Muscle layer of colon (tissue), 2 donors: Measurements from ENCODE around the gene ORC2.
"Not testable (repeated sequence)": the region's sequence is repeated elsewhere in the genome, so short reads cannot be mapped to it uniquely, and the experiment has no call there.

Source experiments
- H3K27ac ChIP-seq: one replicate; pipeline ENCODE4 v1.7.0; 2013; ENCODE audit warnings: low read depth, mild to moderate bottlenecking, low read length, moderate library complexity
- H3K27me3 ChIP-seq, 2 donors: one replicate each; pipeline ENCODE4 v1.7.0; 2013; ENCODE audit warnings: low read length in 2 of 2, mild to moderate bottlenecking in 2 of 2; ENCODE audit not compliant: insufficient read depth in 2 of 2, control insufficient read depth in 1 of 2
- H3K36me3 ChIP-seq: one replicate; pipeline ENCODE4 v1.7.0; 2013; ENCODE audit warnings: mild to moderate bottlenecking, low read length; ENCODE audit not compliant: insufficient read depth
- H3K4me1 ChIP-seq: one replicate; pipeline ENCODE4 v1.7.0; 2013; ENCODE audit warnings: mild to moderate bottlenecking, low read length; ENCODE audit not compliant: insufficient read depth
- H3K4me3 ChIP-seq, 2 donors: one replicate each; pipeline ENCODE4 v1.7.0; 2013; ENCODE audit warnings: low read length in 2 of 2, low read depth in 1 of 2, mild to moderate bottlenecking in 1 of 2, moderate library complexity in 1 of 2
- H3K9ac ChIP-seq: one replicate; pipeline ENCODE4 v1.7.0; 2013; ENCODE audit warnings: low read length
- H3K9me3 ChIP-seq: one replicate; pipeline ENCODE4 v1.7.0; 2013; ENCODE audit warnings: mild to moderate bottlenecking, low read length
- donor health status: abdominal sarcoma.
- donor health status: Adenocarcinoma of cecum.

Gene ORC2

DNA sequence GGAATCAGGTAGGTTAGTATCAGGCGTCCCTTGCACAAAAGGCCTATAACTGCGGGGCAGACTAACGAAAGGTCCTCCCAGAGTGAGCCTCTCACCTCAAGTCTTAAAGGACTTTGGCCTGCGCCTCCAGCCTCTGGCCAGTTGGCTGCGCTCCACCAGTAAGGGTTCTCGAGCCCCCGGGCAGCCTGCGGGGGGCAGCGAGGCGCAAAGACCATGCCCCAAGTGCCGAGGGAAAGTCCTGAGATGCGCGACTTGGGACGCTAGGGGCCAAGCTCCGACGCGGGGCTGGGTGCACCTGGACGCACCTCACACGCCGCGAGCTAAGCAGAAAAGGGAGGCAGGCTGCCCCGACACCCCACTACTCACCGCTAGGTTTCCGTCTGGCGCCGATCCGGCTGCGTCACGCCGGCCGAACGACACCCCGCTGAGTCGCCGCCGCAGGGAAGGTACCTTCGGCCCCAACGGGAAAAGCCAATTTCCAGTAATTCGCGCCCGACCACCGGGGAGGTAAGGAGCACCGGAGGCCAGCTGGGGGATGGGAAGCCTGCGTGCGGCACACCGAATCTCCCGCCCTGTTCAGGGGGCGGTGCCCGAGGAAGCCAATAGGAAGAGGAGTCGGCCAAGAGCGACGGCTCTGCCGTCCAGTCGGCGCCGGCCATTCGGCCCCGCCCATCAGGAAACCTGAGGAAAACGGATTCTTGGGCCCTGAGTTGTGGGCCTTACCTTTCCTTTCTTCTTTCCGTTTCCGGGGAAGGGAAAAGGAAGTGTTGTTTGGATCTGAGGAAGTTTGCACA is at the start of gene ORC2:
TSS of gene ORC2 (minus strand) at position 537 of the 794 bp plus-strand sequence. CDS start 5,537 bp downstream, outside the sequence.
- peaks cover 7% of the 10 kb centered on the region for H3K36me3 ChIP-seq
- H3K4me1 ChIP-seq, result peaks cover 14% of the 10 kb centered on the region

DNA sequence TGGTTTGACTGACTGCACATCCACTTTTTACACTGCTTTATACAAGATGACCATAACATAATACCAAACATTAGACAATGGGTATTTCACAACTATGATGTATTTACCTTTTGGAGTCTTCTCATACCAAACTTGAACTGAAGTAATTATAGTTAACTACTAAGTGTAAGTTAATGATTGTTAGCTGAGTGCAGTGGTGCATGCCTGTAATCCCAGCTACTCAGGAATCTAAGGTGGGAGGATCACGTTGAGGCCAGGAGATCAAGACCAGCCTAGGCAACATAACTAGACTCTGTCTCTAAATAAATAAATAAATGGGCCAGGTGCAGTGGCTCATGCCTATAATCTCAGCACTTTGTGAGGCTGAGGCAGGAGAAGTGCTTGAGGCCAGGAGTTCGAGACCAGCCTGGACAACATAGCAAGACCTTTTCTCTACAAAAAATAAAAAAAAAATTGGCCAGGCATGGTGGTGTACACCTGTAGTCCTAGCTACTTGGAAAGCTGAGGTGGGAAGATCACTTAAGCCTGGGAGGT is 44.9 kb upstream of the ORC2 start:
- no peak overlapping the region for H3K4me3 ChIP-seq
- H3K9ac ChIP-seq, result no peak overlapping the region
- no peaks in the 10 kb centered on the region for H3K9me3 ChIP-seq
- H3K27me3 ChIP-seq, result no peaks in the 10 kb centered on the region
- no peak overlapping the region for H3K27ac ChIP-seq
- no peaks in the 10 kb centered on the region for H3K4me1 ChIP-seq
- H3K36me3 ChIP-seq, result peaks cover 29% of the 10 kb centered on the region

More for the DNA sequence above, at the start of gene ORC2:
- Histone ChIP-seq H3K9me3 (no peaks in the 10 kb centered on the region), H3K4me3 (peak within 1 kb of the TSS; percentile 88 to 95), H3K9ac (peak within 1 kb of the TSS; percentile 83), H3K27ac (peak within 1 kb of the TSS; percentile 79), H3K27me3 (no peaks in the 10 kb centered on the region)

DNA sequence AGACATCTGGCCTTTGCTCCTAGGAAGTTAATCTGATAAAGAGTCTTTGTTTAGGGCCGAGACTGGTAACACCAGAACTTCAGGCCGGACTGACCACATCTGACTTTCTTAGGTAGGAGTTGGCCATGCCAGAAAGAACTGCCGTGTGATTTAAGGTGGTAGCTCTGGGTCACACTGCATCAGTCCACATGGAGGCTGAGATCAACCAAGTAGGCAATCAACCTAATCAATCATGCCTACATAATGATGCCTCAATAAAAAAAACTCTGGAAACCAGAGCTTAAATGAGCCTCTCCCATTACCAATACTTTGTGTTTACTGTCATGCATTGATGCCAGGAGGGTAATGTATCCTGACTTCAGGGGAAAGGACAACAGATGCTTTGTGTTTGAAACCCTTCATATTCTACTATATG is 44.1 kb upstream of the ORC2 start:
- Histone ChIP-seq H3K9ac (no peak overlapping the region), H3K4me3 (no peak overlapping the region), H3K9me3 (no peaks in the 10 kb centered on the region), H3K4me1 (no peaks in the 10 kb centered on the region), H3K36me3 (peaks cover 29% of the 10 kb centered on the region), H3K27me3 (no peaks in the 10 kb centered on the region), H3K27ac (no peak overlapping the region)

DNA sequence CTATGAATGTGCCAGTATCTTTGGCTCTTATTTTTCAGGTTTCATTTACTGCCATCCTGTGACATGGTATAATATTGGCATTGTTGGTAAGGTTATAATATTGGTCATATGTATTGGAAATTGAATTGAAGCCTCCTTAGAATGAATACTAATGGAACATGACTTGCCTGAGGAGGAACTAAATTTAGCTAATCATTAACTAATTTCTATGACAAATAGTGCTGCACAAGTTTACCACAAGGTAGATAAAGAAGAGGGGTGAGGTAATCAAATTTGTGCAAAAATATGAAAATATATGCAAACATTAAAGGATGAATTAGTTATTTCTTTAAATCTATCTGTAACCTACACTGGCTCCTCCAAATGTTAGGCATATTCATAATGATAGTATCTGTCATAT is 43.2 kb upstream of the ORC2 start:
- no peaks in the 10 kb centered on the region for H3K9me3 ChIP-seq
- H3K4me3 ChIP-seq, result no peak overlapping the region
- H3K27ac ChIP-seq, result no peak overlapping the region
- H3K9ac ChIP-seq, result no peak overlapping the region
- no peaks in the 10 kb centered on the region for H3K4me1 ChIP-seq
- no peaks in the 10 kb centered on the region for H3K27me3 ChIP-seq
- peaks cover 29% of the 10 kb centered on the region for H3K36me3 ChIP-seq

DNA sequence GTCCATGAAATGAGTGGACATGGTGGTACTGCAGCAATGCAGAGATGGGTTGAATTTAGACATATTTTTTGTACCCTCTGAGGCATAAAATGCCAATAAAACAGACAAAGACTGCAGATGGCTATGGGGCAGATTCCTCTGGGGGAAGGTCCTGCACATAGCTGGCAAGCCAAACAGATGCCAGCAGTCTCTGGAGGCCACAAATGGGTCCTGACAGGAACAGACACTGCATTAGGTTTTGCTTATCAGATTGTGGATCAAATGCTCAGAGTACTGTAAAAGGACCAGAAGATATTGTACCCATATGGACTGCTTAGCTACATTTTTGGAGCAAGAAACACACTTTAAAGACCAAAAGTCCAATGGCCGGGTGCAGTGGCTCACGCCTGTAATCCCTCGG is 40.9 kb upstream of the ORC2 start:
- Histone ChIP-seq H3K4me1 (no peaks in the 10 kb centered on the region), H3K27me3 (no peaks in the 10 kb centered on the region), H3K36me3 (peaks cover 29% of the 10 kb centered on the region), H3K9me3 (no peaks in the 10 kb centered on the region), H3K4me3 (no peak overlapping the region), H3K27ac (no peak overlapping the region), H3K9ac (no peak overlapping the region)

DNA sequence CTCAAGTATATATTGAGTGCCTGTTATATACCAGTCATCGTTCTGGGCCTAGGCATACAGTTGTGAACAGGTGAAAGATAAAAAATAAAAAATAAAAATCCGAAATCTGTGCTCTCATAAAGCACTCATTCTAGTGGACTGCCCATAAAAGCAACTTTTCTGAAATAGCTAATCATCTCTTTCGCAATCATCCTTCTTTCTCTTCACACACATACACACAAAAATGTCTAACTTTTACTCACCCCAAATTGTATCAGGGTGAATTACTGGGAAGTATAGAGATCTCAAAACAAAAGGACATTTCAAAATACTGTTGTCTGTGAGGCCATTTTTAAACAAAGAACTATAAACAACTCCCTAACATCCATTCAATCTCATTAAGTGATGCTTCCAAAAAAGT is 29.6 kb upstream of the ORC2 start:
- Histone ChIP-seq H3K4me1 (no peaks in the 10 kb centered on the region), H3K27me3 (no peaks in the 10 kb centered on the region), H3K9ac (no peak overlapping the region), H3K4me3 (no peak overlapping the region), H3K27ac (no peak overlapping the region), H3K9me3 (no peaks in the 10 kb centered on the region), H3K36me3 (peaks cover 17% of the 10 kb centered on the region)

DNA sequence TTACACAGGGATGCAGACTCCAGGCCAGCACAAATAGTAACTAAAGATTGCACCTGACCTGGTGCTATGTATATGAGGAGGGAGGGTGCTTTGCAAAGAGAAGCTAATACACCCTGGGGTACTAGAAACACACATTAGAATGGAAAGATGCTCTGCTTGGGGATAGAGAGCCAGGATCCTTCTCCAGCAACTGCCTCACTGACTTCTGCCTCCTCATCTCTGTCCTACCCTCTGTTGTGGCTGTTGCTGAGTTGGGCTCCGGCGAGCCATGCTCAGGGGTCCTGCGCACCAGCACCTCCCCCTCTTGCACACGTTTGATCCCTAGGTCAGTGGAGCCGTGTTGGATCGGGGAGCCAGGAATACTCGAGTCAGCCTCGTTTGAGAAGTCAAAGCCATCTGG is 23.7 kb upstream of the ORC2 start:
- H3K27ac ChIP-seq, result no peak overlapping the region
- no peaks in the 10 kb centered on the region for H3K27me3 ChIP-seq
- no peak overlapping the region for H3K9ac ChIP-seq
- H3K4me3 ChIP-seq, result no peak overlapping the region
- peaks cover 19% of the 10 kb centered on the region for H3K36me3 ChIP-seq
- no peaks in the 10 kb centered on the region for H3K4me1 ChIP-seq
- H3K9me3 ChIP-seq, result no peaks in the 10 kb centered on the region

DNA sequence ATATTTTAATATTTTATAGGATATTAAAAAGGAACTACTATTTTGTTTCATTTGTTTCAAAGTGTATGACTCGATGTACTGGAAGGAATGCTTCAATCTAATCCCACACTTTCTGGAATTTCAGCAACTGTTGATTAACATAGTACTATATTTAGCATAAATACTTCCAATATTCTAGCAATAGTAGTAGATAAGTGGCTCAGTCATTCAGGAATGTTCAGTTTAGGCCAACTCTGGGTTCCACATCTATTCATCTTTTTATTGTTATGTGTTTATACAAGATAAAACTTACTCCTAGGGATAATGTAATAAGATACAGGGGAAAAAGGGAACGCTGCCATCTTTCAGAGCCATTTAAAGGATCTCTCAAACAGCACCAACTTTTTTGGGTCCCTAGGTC is 22.3 kb upstream of the ORC2 start:
- H3K4me3 ChIP-seq, result no peak overlapping the region
- peaks cover 28% of the 10 kb centered on the region for H3K36me3 ChIP-seq
- H3K4me1 ChIP-seq, result no peaks in the 10 kb centered on the region
- H3K9ac ChIP-seq, result no peak overlapping the region
- no peaks in the 10 kb centered on the region for H3K9me3 ChIP-seq
- no peaks in the 10 kb centered on the region for H3K27me3 ChIP-seq
- no peak overlapping the region for H3K27ac ChIP-seq

DNA sequence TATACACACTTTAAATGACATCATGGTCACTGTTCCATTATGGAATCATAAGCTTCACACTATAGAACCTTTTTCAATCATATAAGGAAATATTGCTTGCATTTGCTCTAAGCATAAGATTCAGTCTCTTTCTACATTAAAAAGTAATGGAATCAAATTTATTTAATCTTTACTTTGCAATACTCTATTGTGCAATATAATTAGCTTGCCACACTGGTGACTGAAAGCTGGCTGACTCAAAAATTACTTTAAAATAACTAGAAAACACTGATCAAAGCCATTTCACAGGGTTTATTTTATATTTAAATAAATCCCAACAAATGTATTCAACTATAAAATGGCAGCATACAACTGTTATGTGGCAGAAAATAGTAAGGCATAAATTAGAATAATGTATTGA is 13.2 kb upstream of the ORC2 start:
- Histone ChIP-seq H3K4me1 (no peaks in the 10 kb centered on the region), H3K27me3 (no peaks in the 10 kb centered on the region), H3K36me3 (peaks cover 17% of the 10 kb centered on the region), H3K9me3 (no peaks in the 10 kb centered on the region), H3K4me3 (no peak overlapping the region), H3K9ac (no peak overlapping the region), H3K27ac (no peak overlapping the region)

DNA sequence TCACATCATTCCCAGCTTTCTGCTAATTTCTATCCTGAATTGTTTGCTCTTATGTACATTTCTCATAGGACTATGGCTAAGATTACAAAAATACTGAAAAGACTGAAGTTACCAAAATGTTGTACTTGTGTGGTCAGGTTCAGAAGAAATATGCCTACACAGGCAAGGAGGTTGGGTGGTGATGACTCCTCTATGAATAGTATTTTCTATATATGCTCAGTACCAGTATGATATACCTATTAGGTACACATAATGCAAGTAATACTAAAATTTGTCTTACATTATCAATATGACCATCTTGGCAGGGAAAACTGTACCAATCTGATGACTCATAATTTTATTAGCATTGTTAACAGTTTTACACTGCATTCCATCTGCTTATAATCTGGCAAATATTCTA is 12.2 kb upstream of the ORC2 start:
- H3K27ac ChIP-seq, result no peak overlapping the region
- H3K27me3 ChIP-seq, result no peaks in the 10 kb centered on the region

DNA sequence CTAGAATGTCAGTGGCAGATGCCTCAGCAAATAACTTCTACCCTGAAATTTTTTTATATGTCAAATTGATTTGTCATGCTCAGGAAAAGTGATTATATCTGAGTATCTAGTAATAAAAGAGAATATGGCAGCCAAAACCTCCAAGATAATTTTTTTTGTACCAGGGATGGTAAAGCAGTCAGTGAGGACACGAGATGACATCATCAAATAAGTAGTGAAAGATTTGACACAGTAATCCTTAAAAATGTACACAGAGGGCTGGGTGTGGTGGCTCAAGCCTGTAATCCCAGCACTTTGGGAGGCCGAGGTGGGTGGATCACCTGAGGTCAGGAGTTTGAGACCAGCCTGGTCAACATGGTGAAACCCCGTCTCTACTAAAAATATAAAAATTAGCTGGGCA is 6.6 kb upstream of the ORC2 start:
- H3K4me3 ChIP-seq, H3K9me3 ChIP-seq, H3K36me3 ChIP-seq, H3K9ac ChIP-seq, H3K27ac ChIP-seq, H3K4me1 ChIP-seq, H3K27me3 ChIP-seq: not testable (repeated sequence)

More for the DNA sequence above, 12.2 kb upstream of the ORC2 start:
- Histone ChIP-seq H3K9ac (no peak overlapping the region), H3K9me3 (no peaks in the 10 kb centered on the region), H3K4me1 (no peaks in the 10 kb centered on the region), H3K4me3 (no peak overlapping the region), H3K36me3 (peaks cover 7% of the 10 kb centered on the region)

DNA sequence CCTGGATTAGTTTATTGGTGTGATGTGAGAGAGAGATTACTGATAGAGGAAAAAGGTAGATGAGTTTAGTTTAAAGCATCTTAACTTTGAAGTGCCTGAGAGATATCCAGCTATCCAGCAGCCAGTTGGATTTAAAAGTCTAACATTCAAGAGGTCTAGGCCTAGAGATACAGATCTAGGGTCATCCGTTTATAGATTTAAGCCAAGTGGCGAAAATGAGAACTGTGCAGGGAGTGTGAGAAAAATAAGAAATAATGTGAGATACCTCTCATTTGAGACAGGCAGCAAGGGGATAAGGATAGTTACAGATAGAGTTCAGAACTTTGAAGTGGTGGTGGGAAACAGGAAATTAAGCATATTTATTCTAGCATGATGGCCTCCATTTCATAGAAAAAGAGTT is 5.3 kb upstream of the ORC2 start:
- Histone ChIP-seq H3K4me3 (no peak overlapping the region), H3K36me3 (no peaks in the 10 kb centered on the region), H3K9me3 (no peaks in the 10 kb centered on the region), H3K27ac (no peak overlapping the region), H3K4me1 (peaks cover 4% of the 10 kb centered on the region), H3K9ac (no peak overlapping the region), H3K27me3 (no peaks in the 10 kb centered on the region)
